Measurements from ENCODE around the gene RNF17. TPM values are rescaled to one million over a fixed set of nuclear protein-coding genes. Genes with fewer than 3 reads are reported as not detected.
A peak's percentile ranks its signal among the peaks of the same experiment; 100 is the strongest.

Gene RNF17
- total and polyA plus RNA-seq, 12 donors: 0.28 TPM; not detected in 11

GRCh38 chr13:24863748-24864540 lies 100.0 kb downstream of the RNF17 start:
- WGBS, 4 donors: 76 to 86% (median 79%) methylated on average over 9 of the region's 9 CpGs
- no peak overlapping the region for H3K27ac ChIP-seq

GRCh38 chr13:24864579-24864978 lies 100.6 kb downstream of the RNF17 start:
- WGBS, 4 donors: 91 to 97% (median 94%) methylated on average over 2 of the region's 2 CpGs
- H3K9me3 ChIP-seq (replicated peaks in 1 of 3): no peaks in the 10 kb centered on the region
- no peak overlapping the region for H3K27ac ChIP-seq
- H3K36me3 ChIP-seq (replicated peaks in 1 of 2): no peaks in the 10 kb centered on the region
- H3K27me3 ChIP-seq: no peaks in the 10 kb centered on the region
- no peak for DNase-seq
- H3K4me1 ChIP-seq (replicated peaks in 1 of 2): no peaks in the 10 kb centered on the region
- intact Hi-C loops (cut with DNase I): no loop called here
- TF ChIP-seq CTCF (IDR thresholded peaks at IDR 0.05) (no peak), POLR2A (IDR thresholded peaks at IDR 0.05) (no peak)
- H3K4me3 ChIP-seq: no peak overlapping the region

More at GRCh38 chr13:24863748-24864540, 100.0 kb downstream of the RNF17 start:
- no peak for DNase-seq
- H3K4me3 ChIP-seq: no peak overlapping the region
- TF ChIP-seq POLR2A (IDR thresholded peaks at IDR 0.05): no peak
- TF ChIP-seq CTCF (IDR thresholded peaks at IDR 0.05): no peak
- intact Hi-C loops (cut with DNase I): no loop called here
- no peaks in the 10 kb centered on the region for H3K36me3 ChIP-seq (replicated peaks in 1 of 2)
- H3K4me1 ChIP-seq (replicated peaks in 1 of 2): no peaks in the 10 kb centered on the region
- no peaks in the 10 kb centered on the region for H3K9me3 ChIP-seq (replicated peaks in 1 of 3)
- no peaks in the 10 kb centered on the region for H3K27me3 ChIP-seq

- Histone ChIP-seq H3K4me1 (replicated peaks in 1 of 2) (no peaks in the 10 kb centered on the region), H3K27me3 (no peaks in the 10 kb centered on the region), H3K4me3 (no peak overlapping the region), H3K36me3 (replicated peaks in 1 of 2) (no peaks in the 10 kb centered on the region), H3K27ac (no peak overlapping the region), H3K9me3 (replicated peaks in 1 of 3) (no peaks in the 10 kb centered on the region)
- DNase-seq: no peak
- TF ChIP-seq CTCF (IDR thresholded peaks at IDR 0.05): peak in 2 of 6 experiments; percentile 17 to 24
- TF ChIP-seq POLR2A (IDR thresholded peaks at IDR 0.05): no peak
- WGBS, 4 donors: 25 to 37% (median 29%) methylated on average over 5 of the region's 5 CpGs
- intact Hi-C loops (cut with DNase I): no loop called here
Observed at GRCh38 chr13:24865163-24865953, 101.4 kb downstream of the RNF17 start.

GRCh38 chr13:24866488-24866887 lies 102.5 kb downstream of the RNF17 start:
- Histone ChIP-seq H3K27me3 (no peaks in the 10 kb centered on the region), H3K9me3 (replicated peaks in 1 of 3) (no peaks in the 10 kb centered on the region), H3K36me3 (replicated peaks in 1 of 2) (no peaks in the 10 kb centered on the region), H3K27ac (no peak overlapping the region), H3K4me3 (no peak overlapping the region), H3K4me1 (replicated peaks in 1 of 2) (no peaks in the 10 kb centered on the region)
- TF ChIP-seq POLR2A (IDR thresholded peaks at IDR 0.05): no peak
- TF ChIP-seq CTCF (IDR thresholded peaks at IDR 0.05): no peak
- WGBS, 4 donors: 72 to 92% (median 86%) methylated on average over 2 of the region's 2 CpGs
- DNase-seq: no peak
- intact Hi-C loops (cut with DNase I): no loop called here
